Measurements from ENCODE around the gene RUSF1.

RUSF1 gene

GRCh38 chr16:31535737-31536136, 27.5 kb upstream of the RUSF1 start:
- Histone ChIP-seq H3K27ac (no peak overlapping the region), H3K9me3 (peaks cover 0 to 5% (median 0%) of the 10 kb centered on the region in 3 donors), H3K27me3 (peaks cover 3 to 52% of the 10 kb centered on the region in 2 donors), H3K4me3 (no peak overlapping the region), H3K36me3 (no peaks in the 10 kb centered on the region), H3K4me1 (peaks cover 0 to 7% (median 6%) of the 10 kb centered on the region in 4 donors)
- no peak for DNase-seq
- no peak for TF ChIP-seq CTCF (IDR thresholded peaks at IDR 0.05)
- intact Hi-C loops (cut with DNase I; ENCODE audit: low total_unique reads): no loop called here

- intact Hi-C loops (cut with DNase I; ENCODE audit: low total_unique reads): no loop called here
- H3K9me3 ChIP-seq: no peaks in the 10 kb centered on the region
- TF ChIP-seq CTCF (IDR thresholded peaks at IDR 0.05): no peak
Measured at GRCh38 chr16:31532896-31533295, 24.7 kb upstream of the RUSF1 start.

GRCh38 chr16:31532120-31532519, 23.9 kb upstream of the RUSF1 start:
- Histone ChIP-seq H3K36me3 (no peaks in the 10 kb centered on the region), H3K4me3 (no peak overlapping the region), H3K27me3 (peaks cover 0 to 41% of the 10 kb centered on the region in 2 donors), H3K27ac (no peak overlapping the region), H3K9me3 (no peaks in the 10 kb centered on the region), H3K4me1 (peaks cover 0 to 20% (median 16%) of the 10 kb centered on the region in 4 donors)
- no peak for DNase-seq
- intact Hi-C loops (cut with DNase I; ENCODE audit: low total_unique reads): no loop called here
- no peak for TF ChIP-seq CTCF (IDR thresholded peaks at IDR 0.05)

More at GRCh38 chr16:31532896-31533295, 24.7 kb upstream of the RUSF1 start:
- no peak overlapping the region for H3K4me3 ChIP-seq
- peaks cover 3 to 43% of the 10 kb centered on the region in 2 donors for H3K27me3 ChIP-seq
- no peak overlapping the region for H3K27ac ChIP-seq
- peaks cover 0 to 27% (median 22%) of the 10 kb centered on the region in 4 donors for H3K4me1 ChIP-seq
- no peak for DNase-seq
- no peaks in the 10 kb centered on the region for H3K36me3 ChIP-seq

GRCh38 chr16:31531096-31531495, 22.9 kb upstream of the RUSF1 start:
- TF ChIP-seq CTCF (IDR thresholded peaks at IDR 0.05): no peak
- peaks cover 0 to 34% of the 10 kb centered on the region in 2 donors for H3K27me3 ChIP-seq

GRCh38 chr16:31530405-31530804, 22.2 kb upstream of the RUSF1 start:
- H3K4me1 ChIP-seq: peaks cover 0 to 20% (median 16%) of the 10 kb centered on the region in 4 donors
- no peak overlapping the region for H3K4me3 ChIP-seq
- no peak overlapping the region for H3K27ac ChIP-seq
- intact Hi-C loops (cut with DNase I; ENCODE audit: low total_unique reads): no loop called here
- H3K9me3 ChIP-seq: no peaks in the 10 kb centered on the region
- peaks cover 0 to 33% of the 10 kb centered on the region in 2 donors for H3K27me3 ChIP-seq
- no peaks in the 10 kb centered on the region for H3K36me3 ChIP-seq
- TF ChIP-seq CTCF (IDR thresholded peaks at IDR 0.05): no peak
- no peak for DNase-seq

More at GRCh38 chr16:31531096-31531495, 22.9 kb upstream of the RUSF1 start:
- H3K4me3 ChIP-seq: no peak overlapping the region
- H3K36me3 ChIP-seq: no peaks in the 10 kb centered on the region
- H3K27ac ChIP-seq: no peak overlapping the region
- no peaks in the 10 kb centered on the region for H3K9me3 ChIP-seq
- H3K4me1 ChIP-seq: peaks cover 0 to 20% (median 16%) of the 10 kb centered on the region in 4 donors
- intact Hi-C loops (cut with DNase I; ENCODE audit: low total_unique reads): no loop called here
- DNase-seq: no peak

GRCh38 chr16:31529937-31530312, 21.7 kb upstream of the RUSF1 start:
- Histone ChIP-seq H3K4me3 (peak overlapping the region; percentile 42 to 51), H3K9me3 (no peaks in the 10 kb centered on the region), H3K36me3 (no peaks in the 10 kb centered on the region), H3K27me3 (peaks cover 0 to 33% of the 10 kb centered on the region in 2 donors), H3K27ac (no peak overlapping the region), H3K4me1 (peaks cover 0 to 20% (median 16%) of the 10 kb centered on the region in 4 donors)
- TF ChIP-seq CTCF (IDR thresholded peaks at IDR 0.05): no peak
- no peak for DNase-seq
- intact Hi-C loops (cut with DNase I; ENCODE audit: low total_unique reads): no loop called here

Measured in tibial artery (tissue), 4 donors.